Heart right ventricle (tissue), 16 donors: ENCODE data around the gene SLC26A8. TPM values are rescaled to one million over a fixed set of nuclear protein-coding genes. Genes with fewer than 3 reads are reported as not detected.

Experiments used
- ATAC-seq, 8 donors: fragments of 200-7000 bp; cut with Tn5 transposase; one replicate each; pipeline ENCODE4 v1.9.1; 2020; ENCODE audit warnings: mild to moderate bottlenecking in 8 of 8, moderate library complexity in 8 of 8, moderate number of reproducible peaks in 1 of 8
- DNase-seq, 2 donors: peaks; one replicate each; pipeline ENCODE4 v3.0.0-alpha.2; 2020
- H3K27ac ChIP-seq, 10 donors: fragments of 200-600 bp; sonication (generic) in 2 of 10; one replicate each; pipeline versions ENCODE4 v1.5.0 to v1.8.0; 2020 to 2022; ENCODE audit warnings: mild to moderate bottlenecking in 3 of 10
- H3K27me3 ChIP-seq, 7 donors: fragments of 200-600 bp; one replicate each; pipeline ENCODE4 v1.8.0; 2021 to 2022; ENCODE audit warnings: mild to moderate bottlenecking in 2 of 7
- H3K36me3 ChIP-seq, 9 donors: fragments of 200-600 bp; sonication (generic) in 1 of 9; one replicate each; pipeline versions ENCODE4 v1.5.0 to v1.8.0; 2020 to 2022; ENCODE audit warnings: mild to moderate bottlenecking in 2 of 9
- H3K4me1 ChIP-seq, 9 donors: fragments of 200-600 bp; sonication (generic) in 1 of 9; one replicate each; pipeline versions ENCODE4 v1.5.0 to v1.8.0; 2020 to 2022; ENCODE audit warnings: mild to moderate bottlenecking in 4 of 9
- H3K4me3 ChIP-seq, 10 donors: fragments of 200-600 bp; sonication (generic) in 2 of 10; one replicate each; pipeline versions ENCODE4 v1.5.0 to v1.8.0; 2020 to 2022; ENCODE audit warnings: mild to moderate bottlenecking in 7 of 10, moderate library complexity in 2 of 10
- H3K9me3 ChIP-seq, 11 donors: fragments of 200-600 bp in 10 of 11; sonication (generic) in 2 of 11; one replicate each; pipeline versions ENCODE4 v1.5.0 to v1.8.0; 2013 to 2022; ENCODE audit warnings: mild to moderate bottlenecking in 2 of 11, control low read depth in 1 of 11, moderate library complexity in 1 of 11
- WGBS, 2 donors: extraction: QIAGEN DNeasy Blood & Tissue Kit; methylation state at CpG; one replicate each; pipeline ENCODE4 v1.1.7; 2013; ENCODE audit warnings: inconsistent platforms in 1 of 2; 5-methylcytosine and 5-hydroxymethylcytosine counted together
- intact Hi-C, 10 donors: fragments of 100-400 bp; cut with DNase I; formaldehyde crosslinking; loops; one replicate each; pipeline versions ENCODE4 v1.11.1 to v1.14.2; 2022
- polyA plus RNA-seq, 2 donors: library from polyadenylated mRNA; stranded (reverse); fragments of 200-250 nt; gene quantifications; one replicate each; pipeline ENCODE4 v1.2.3, GENCODE V29; 2013
- total RNA-seq, 10 donors: library from RNA; stranded (reverse); fragmentation: NEBNext Ultra II Directional in 3 of 10; extraction: Animal tissue kit (Norgen Biotek cat#: 25700) in 3 of 10; gene quantifications; one replicate each; pipeline versions ENCODE4 v1.2.1 to v1.2.4, GENCODE V29; 2021 to 2023
- TF ChIP-seq, protein P1 (sequence below), 9 donors: fragments of 200-600 bp; sonication (generic) in 2 of 9; IDR thresholded peaks; one replicate each; pipeline versions ENCODE4 v1.5.0 to v1.8.0; 2021 to 2022; ENCODE audit warnings: antibody characterized with exemption in 9 of 9, mild to moderate bottlenecking in 5 of 9, moderate library complexity in 1 of 9
- donor health status: Arrhythmogenic right ventricular cardiomyopathy.
- donor health status: ischemic (EF 13 %, LVEDD 7.1; RV severe dilation, severe dysfunction).
- donor health status: healthy with polysubstance abuse.
- donor health status: DM: no; HTN: yes; CAD: no.
- donor health status: DM: no; HTN: no; CAD: no.
- donor health status: ischemic (EF 25% LVEDD 6.9; RV normal size, moderate dysfunction).
- donor health status: ischemic (EF 25% LVEDD 5.7; RV mildly dilated, moderate dysfunction).
- donor health status: healthy.
- donor health status: DM: yes; HTN: yes; CAD: no.
- donor health status: Ischemic cardiomyopathy.
- donor health status: ischemic (EF 35%, LVEDD 5.7; RV mildly dilated, moderate dysfunction).
- donor health status: nonischemic (EF 11% LVEDD 7.7; RV severe dilation, severe dysfunction).
- donor health status: DM: yes; HTN: yes; CAD: no.
- donor health status: PGD.
- donor health status: ischemic (EF 29% LVEDD 5.4; RV normal size, mild dysfunction).
- donor health status: nonischemic (EF 23%, LVEDD 6.1; RV moderate dilation, normal function).

Gene SLC26A8
- total and polyA plus RNA-seq, 12 donors = 0.03 to 0.11 (median 0.10) TPM; not detected in 6

DNA sequence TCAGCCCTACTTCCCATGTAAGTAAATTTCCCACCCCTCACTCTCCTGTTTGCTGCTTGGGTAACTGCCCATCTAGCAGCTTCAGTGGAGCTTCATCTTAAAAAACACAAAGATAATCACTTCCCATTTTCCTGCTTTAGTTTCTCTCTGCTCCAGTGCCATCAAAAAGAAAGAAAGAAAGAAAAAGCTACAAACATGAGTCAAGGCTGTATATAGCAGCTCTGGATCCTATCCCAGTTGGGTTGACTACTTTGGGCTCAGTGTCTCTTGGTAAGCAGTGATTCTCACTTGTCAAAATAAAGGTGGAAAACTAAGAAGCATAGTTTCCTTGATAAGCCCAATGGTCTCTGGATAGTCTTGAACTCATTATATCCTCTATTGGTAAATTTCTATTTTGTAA is 54.8 kb downstream of the SLC26A8 start:
- TF ChIP-seq, protein P1, sequence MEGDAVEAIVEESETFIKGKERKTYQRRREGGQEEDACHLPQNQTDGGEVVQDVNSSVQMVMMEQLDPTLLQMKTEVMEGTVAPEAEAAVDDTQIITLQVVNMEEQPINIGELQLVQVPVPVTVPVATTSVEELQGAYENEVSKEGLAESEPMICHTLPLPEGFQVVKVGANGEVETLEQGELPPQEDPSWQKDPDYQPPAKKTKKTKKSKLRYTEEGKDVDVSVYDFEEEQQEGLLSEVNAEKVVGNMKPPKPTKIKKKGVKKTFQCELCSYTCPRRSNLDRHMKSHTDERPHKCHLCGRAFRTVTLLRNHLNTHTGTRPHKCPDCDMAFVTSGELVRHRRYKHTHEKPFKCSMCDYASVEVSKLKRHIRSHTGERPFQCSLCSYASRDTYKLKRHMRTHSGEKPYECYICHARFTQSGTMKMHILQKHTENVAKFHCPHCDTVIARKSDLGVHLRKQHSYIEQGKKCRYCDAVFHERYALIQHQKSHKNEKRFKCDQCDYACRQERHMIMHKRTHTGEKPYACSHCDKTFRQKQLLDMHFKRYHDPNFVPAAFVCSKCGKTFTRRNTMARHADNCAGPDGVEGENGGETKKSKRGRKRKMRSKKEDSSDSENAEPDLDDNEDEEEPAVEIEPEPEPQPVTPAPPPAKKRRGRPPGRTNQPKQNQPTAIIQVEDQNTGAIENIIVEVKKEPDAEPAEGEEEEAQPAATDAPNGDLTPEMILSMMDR (IDR thresholded peaks at IDR 0.05) = no peak
- no peak overlapping the region for H3K4me3 ChIP-seq
- H3K4me1 ChIP-seq = peaks cover 0 to 7% (median 0%) of the 10 kb centered on the region in 9 donors
- no peak overlapping the region for H3K27ac ChIP-seq
- H3K36me3 ChIP-seq = no peaks in the 10 kb centered on the region
- ATAC-seq (no peak), DNase-seq (no peak)
- H3K27me3 ChIP-seq = no peaks in the 10 kb centered on the region
- no peaks in the 10 kb centered on the region for H3K9me3 ChIP-seq
- intact Hi-C loops = no loop called here

DNA sequence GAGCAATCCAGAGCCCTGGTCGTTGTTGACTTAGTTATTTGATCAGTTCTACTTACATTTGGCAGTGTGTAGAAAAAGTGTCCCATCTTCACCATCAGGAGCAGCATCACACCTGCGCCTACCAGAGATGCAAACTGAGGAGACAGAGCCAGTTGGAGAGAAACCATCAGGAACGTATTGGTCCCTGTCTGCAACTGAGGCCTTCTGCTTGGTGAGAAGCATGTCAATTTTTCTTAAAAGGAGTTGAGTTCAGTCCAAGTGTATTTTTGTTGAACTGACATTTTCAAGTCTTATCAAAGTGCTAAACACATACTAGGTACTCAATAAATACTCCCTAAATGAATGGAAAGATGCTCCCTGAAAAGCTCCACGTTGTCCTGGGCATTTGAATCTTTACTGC is 55.6 kb downstream of the SLC26A8 start:
- peaks cover 0 to 5% (median 0%) of the 10 kb centered on the region in 9 donors for H3K4me1 ChIP-seq
- no peak for DNase-seq
- H3K27me3 ChIP-seq = no peaks in the 10 kb centered on the region
- 87 to 89% methylated on average over 4 of the region's 4 CpGs for WGBS, 2 donors
- no peak overlapping the region for H3K4me3 ChIP-seq
- ATAC-seq = no peak
- intact Hi-C loops = no loop called here
- no peaks in the 10 kb centered on the region for H3K36me3 ChIP-seq
- no peak overlapping the region for H3K27ac ChIP-seq
- H3K9me3 ChIP-seq = no peaks in the 10 kb centered on the region
- TF ChIP-seq, protein P1 (IDR thresholded peaks at IDR 0.05) = no peak

DNA sequence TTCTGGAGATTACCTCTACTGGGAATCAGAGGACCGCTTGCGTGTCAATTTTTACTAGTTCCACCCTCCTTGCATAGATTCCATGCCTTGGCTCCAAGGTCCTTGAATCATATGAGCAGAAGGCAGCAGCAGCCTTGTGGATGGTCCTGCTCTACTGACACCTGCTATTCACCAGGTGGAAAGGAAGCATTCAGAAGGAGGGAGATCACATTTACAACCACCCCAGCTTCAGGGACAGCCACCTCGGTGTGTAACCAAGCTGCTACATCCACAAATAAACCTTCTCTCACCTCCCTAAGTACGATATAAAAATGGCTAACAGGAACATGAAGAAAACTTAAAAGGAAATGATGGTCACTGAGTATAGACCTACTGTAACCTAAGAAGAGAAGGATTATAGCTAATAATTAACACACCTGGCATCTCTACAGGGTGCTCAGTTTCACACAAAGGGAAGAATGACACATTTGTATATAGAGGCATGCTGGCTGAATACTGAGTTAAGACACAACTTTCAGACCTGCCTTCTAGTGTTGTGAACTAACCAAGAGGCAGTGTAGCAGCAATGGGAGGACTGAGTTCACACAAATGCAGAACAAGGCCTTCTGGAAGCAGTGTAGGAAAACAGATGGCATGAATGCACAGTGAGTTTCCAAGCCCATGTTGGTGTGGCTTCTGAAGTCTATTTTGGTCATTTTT is 57.2 kb downstream of the SLC26A8 start:
- no peaks in the 10 kb centered on the region for H3K27me3 ChIP-seq
- TF ChIP-seq, protein P1 (IDR thresholded peaks at IDR 0.05) = no peak
- no peak for DNase-seq
- no peak for ATAC-seq
- no peaks in the 10 kb centered on the region for H3K4me1 ChIP-seq
- WGBS, 2 donors = 83 to 88% methylated on average over 4 of the region's 4 CpGs
- no peak overlapping the region for H3K27ac ChIP-seq
- H3K36me3 ChIP-seq = no peaks in the 10 kb centered on the region
- H3K4me3 ChIP-seq = no peak overlapping the region
- no peaks in the 10 kb centered on the region for H3K9me3 ChIP-seq
- intact Hi-C loops = no loop called here

DNA sequence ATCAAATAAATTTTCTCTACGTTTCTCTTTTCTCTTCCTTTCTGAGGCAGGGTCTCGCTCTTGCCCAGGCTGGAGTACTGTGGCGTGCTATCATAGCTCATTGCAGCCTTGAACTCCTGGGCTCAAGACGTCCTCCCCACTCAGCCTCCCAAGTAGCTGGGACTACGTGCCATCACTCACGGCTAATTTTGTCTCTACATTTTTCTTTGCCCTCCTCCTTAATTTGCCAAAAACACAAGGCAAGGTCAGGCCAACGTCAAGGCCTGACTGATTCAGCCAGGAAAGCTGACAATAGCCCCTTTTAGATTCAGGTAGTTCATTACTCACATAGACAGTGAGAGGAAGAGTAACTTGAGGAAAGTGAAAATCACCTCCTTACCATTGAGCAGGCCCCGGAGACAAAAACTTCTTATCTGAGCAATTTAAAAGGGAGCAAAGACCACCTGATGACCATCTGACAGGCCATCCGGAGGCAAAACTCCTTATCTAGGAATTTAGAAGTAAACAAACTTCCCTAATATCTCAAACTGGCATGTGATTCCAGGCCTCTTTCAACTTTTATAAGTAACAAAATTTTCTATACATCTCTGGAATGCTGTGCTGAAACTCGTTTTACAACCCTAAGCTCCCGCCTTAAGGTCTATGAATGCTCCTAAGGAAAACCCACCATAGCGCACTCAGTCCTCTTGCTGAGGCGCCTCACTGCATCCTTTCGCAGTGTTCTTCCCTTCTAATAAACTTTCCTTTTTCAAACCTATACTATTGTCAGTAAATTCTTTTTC is 61.5 kb downstream of the SLC26A8 start:
- intact Hi-C loops = no loop called here
- TF ChIP-seq, protein P1 (IDR thresholded peaks at IDR 0.05) = no peak
- WGBS, 2 donors = 75 to 79% methylated on average over 14 of the region's 14 CpGs
- no peaks in the 10 kb centered on the region for H3K4me1 ChIP-seq
- H3K36me3 ChIP-seq = no peaks in the 10 kb centered on the region
- no peaks in the 10 kb centered on the region for H3K9me3 ChIP-seq
- no peak overlapping the region for H3K4me3 ChIP-seq
- DNase-seq (no peak), ATAC-seq (no peak)
- peaks cover 0 to 22% (median 15%) of the 10 kb centered on the region in 7 donors for H3K27me3 ChIP-seq
- no peak overlapping the region for H3K27ac ChIP-seq
